K562 treated with DMSO at 1 percent for 4 hours (cell line): ENCODE measurements around the gene SYT5. TPM values are rescaled to one million over a fixed set of nuclear protein-coding genes. Genes with fewer than 3 reads are reported as not detected.

Experiments
- total RNA-seq: library from RNA; unstranded; fragments of 300-600 nt; gene quantifications from 2 replicates; pipeline ENCODE4 v1.2.3, GENCODE V29; 2022; ENCODE audit not compliant: insufficient read depth

Gene SYT5
- 9.5 and 14.2 TPM in 2 replicates for total RNA-seq

DNA sequence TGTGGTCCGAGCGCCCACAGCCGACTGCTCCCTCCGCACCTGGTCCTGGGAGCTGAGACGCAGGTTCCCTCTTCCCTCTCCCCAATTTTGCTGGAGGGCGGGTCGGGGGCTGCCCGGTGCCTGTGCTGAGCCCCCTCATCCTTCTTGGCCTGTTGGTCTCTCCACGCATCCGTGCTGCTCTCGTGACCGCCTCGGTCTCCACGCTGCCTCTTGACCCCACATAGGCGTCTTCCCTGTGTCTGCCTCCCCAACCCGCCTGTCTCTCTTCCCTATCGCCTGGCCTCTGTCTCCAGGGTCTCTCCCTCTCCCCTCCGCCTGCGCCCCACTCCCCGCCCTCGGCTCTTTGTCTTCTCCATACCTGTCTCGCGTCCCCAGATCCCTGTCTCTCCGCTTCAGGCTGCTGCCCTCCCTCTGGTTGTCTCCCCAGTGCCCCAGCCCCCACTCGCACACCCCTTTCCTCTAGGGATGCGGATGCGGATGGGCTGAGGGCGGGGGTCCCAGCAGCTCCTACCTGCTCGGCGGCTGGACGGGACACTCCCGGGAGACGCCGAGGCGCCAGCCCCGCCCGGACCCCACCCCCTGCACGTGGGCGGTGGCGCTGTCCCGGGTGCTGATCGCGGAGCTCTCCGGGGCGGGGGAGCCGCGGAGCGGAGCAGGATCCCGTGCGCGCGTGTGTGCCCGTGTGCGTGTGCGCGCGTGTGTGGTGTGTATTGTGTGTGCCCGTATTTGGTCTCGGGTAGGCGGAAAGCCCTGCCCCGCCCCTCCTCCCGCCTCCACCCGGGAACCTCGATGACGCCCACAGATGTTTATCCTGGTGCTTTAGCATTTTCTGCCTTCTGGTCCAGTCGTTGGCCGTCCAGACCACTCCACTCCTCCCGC lies at the start of gene SYT5:
Gene SYT5, minus strand, starts transcription at position 684 of the 879 bp plus-strand sequence. CDS start 1,248 bp downstream, outside the sequence.

DNA sequence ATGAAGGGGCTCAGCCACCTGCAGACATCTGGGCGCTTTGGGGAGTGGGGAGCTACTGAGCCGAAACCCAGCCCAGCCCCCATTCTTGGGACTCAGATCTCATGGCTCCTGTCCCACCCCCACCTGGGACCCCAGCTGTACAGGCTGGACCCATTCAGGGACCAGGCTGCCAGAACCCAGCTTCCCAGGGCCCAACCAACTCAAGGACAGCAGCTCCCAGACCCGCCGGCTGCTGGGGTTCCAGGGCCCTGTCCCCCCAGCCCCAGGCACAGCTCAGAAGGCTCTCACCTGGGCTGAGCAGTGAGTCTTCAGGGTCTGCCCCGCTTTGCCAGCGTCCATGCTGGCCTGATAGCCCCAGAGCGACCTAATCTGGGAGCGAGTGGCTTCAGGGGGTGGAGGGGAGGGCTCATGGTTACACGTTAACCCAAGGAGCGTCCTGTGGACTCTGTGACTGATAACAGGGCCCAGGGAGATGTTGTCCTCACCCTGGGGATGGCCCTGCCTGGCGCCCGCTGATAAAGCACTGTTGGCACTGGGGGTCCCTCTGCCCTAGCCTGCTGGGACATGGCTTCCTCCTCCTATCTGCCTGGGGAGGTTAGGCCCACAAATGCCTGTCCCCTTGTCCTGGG lies 48.4 kb upstream of the SYT5 start, which contains the start of gene TMEM86B:
Gene TMEM86B, minus strand, starts transcription at position 361 of the 629 bp plus-strand sequence. Its CDS starts 22 bp downstream, at position 339.

DNA sequence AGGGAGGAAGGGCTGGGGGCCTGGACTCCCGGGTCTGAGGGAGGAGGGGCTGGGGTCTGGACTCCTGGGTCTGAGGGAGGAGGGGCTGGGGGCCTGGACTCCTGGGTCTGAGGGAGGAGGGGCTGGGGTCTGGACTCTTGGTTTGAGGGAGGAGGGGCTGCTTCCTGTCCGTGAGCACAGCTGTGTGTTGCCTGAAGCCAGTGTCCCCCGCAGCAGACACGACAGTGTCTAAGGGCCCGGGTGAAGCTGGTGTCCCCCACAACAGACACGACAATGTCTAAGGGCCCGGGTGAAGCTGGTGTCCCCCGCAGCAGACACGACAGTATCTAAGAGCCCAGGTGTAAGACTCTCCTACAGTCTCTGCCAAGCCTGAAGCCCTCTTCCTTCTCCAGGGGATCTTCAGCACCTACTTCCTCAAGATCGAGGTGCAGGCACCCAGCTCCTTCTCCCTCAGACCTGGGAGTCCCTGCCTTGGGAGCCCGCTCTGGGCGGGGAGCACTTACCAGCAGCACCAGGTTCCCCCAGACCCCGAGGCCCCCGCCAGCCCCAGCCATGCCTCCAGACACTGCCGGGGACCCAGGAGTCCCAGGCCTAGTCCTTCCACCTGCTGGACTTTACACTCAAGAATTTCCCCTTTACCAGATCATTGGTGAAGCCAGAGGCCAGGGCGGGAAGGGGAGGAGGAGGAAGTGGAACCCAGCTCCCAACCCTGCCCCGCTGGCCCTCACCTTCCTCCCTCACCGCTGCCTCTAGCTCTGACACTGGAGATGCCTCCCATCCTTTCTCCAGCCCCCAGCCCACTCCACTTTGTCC lies 29.0 kb upstream of the SYT5 start, which contains the start of gene PTPRH:
Gene PTPRH, minus strand, starts transcription at position 622 of the 813 bp plus-strand sequence. Its CDS starts 68 bp downstream, at position 554.

DNA sequence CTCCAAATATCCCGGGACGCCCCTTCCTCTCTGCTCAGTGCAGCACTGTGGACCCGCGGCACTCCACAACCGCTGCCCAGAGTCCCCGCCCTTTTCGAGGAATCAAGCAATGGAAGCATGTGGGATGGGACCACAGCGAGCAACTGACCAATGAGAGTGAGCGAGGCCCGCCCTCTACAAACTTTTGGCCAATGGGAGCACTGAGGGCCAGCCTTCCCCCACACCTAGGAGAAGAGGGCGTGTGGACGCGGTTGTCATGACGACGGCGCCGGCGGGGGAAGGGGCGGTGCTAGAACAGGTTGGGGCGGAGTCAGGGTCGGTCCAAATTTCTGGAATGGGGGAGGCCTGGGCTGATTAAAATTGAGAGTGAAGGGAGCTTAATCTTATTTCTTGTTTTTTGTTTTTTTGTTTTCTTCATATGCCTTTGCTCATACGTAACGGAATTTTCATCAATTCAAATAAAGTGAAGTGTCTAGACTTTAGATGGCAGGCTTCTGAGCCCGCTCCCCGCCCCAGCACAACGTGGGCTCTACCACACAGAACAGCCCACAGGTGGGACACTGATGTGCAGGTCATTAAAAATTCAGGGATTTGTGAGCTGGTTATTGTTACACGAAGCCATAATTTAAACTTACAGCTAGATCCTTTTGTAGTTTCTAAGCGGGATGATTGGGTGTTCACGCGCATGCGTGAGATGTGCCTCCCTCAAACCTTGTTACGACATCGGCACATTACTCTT lies 13.4 kb downstream of the SYT5 start, which contains the start of gene DNAAF3:
Gene DNAAF3, minus strand, starts transcription at position 84 of the 739 bp plus-strand sequence. CDS start 200 bp downstream, outside the sequence.

DNA sequence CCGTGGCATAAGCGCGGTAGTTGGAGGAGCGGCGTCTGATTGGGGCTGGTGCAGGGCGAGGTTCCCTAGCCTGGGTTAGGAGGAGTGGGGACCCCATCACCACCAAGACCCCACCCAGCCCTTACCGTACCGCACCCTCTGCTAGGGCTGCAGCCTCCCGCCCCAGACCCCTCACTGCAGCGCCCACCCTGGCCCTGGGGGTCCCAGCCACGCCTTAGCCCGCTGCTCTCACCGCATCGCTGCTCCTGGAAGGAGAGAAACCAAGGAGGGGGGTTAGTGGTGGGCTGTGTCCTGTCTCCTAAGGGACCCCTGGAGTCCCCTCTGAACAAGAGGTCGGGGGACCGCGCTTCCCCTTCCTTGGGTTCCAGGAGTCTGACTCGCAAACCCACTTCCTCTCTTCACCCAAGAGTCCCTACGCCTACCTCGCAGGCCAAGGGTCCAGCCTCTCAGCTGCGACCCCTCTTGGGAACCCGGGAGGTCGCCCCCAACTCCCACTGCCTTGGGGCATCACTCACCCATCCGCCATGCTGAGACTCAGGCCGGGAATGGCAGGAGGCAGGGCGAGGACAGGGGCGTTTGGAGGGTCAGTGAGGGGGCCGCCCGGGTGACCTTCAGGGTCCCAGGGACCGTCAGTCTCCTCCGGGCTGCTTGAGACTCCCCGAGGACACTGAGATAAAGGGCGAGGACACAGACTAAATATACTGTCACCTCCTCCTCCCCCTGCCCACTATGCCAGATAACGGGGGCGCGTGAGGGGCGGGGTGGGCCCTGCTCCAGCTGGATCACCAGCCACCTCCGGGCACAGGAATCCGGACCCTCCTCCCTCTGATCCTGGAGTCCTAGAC lies 22.8 kb downstream of the SYT5 start, which contains the start of gene TNNI3:
Gene TNNI3, minus strand, starts transcription at position 669 of the 845 bp plus-strand sequence. Its CDS starts 143 bp downstream, at position 526.

DNA sequence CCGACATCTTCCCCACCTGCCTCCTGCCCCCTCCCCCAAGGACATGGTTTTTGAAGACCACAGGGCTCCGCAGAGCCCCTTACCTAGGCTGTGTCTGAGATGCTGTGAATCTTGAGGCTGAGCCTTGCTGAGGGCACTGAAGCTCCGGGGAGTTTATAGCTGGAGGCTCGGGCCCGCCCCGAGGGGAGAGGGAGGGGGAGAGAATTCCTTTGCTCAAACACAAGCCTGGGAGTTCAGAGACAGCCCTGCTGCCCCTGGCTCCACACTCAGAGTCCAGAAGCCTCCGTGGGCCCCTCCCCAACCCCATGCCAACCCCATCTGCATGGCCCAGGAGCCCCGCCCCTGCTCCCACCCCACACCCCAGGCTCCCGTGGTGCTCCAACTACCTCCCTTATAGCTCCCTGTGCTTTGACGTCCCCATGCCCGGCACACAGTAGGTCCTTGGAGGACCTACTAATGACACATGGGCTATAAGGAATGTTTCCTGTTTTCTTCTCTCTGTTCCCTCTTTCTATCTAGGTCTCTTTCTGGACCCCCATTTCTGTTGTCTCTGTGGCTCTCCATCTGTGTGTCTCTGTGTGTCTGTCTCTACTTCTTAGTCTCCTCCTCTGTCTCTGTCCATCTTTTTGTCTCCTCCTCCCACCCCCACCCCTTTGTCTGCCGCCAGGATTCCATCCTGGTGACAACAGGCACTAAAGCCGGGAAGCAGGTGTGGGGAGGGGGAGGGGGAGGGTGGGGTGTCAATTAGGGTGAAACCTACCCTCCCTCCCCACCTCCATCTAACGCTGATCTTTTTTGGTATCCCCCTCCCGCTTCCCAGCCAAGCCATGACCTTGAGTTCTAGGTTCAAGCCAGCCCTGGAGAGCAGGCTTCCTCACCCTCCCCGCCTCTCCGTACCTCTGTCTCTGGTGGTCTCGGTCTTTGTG lies 30.7 kb downstream of the SYT5 start, which contains the start of gene TNNT1:
Gene TNNT1, minus strand, starts transcription at position 129 of the 926 bp plus-strand sequence. CDS start 2,049 bp downstream, outside the sequence.

Other genes with a start within 250 kb of the SYT5 start
- gene NLRP7, start 232.8 kb downstream of the SYT5 start, total RNA-seq = not detected in 2 replicates
- gene NLRP2, start 213.9 kb downstream of the SYT5 start, total RNA-seq = 17.2 and 20.6 TPM in 2 replicates
- gene GP6, start 142.0 kb downstream of the SYT5 start, total RNA-seq = 3.2 and 3.7 TPM in 2 replicates
- 14.3 and 19.2 TPM in 2 replicates for gene RDH13, start 117.1 kb downstream of the SYT5 start, total RNA-seq
- gene EPS8L1, start 104.4 kb downstream of the SYT5 start, total RNA-seq = 14.1 and 24.9 TPM in 2 replicates
- gene PPP1R12C, start 62.7 kb downstream of the SYT5 start, total RNA-seq = 85.4 and 89.7 TPM in 2 replicates
- gene TNNT1, start 31.1 kb downstream of the SYT5 start, total RNA-seq = 408 and 534 TPM in 2 replicates
- gene TNNI3, start 22.6 kb downstream of the SYT5 start, total RNA-seq = 74.4 and 78.1 TPM in 2 replicates
- 9.7 and 13.7 TPM in 2 replicates for gene DNAAF3, start 13.7 kb downstream of the SYT5 start, total RNA-seq
- 26.3 and 28.5 TPM in 2 replicates for gene PTPRH, start 29.2 kb upstream of the SYT5 start, total RNA-seq
- 11.8 and 17.7 TPM in 2 replicates for gene TMEM86B, start 48.5 kb upstream of the SYT5 start, total RNA-seq
- gene PPP6R1, start 78.7 kb upstream of the SYT5 start, total RNA-seq = 73.9 and 88.4 TPM in 2 replicates
- gene HSPBP1, start 99.8 kb upstream of the SYT5 start, total RNA-seq = 76.5 and 95.1 TPM in 2 replicates
- 7.6 and 8.4 TPM in 2 replicates for gene BRSK1, start 103.7 kb upstream of the SYT5 start, total RNA-seq
- gene TMEM150B, start 145.1 kb upstream of the SYT5 start, total RNA-seq = 2.3 and 6.6 TPM in 2 replicates
- gene KMT5C, start 159.6 kb upstream of the SYT5 start, total RNA-seq = 36.4 and 43.8 TPM in 2 replicates
- 0.33 TPM in 1 of 2 replicates, not detected in the other for gene COX6B2, start 174.4 kb upstream of the SYT5 start, total RNA-seq
- gene GARIN5B, start 183.0 kb upstream of the SYT5 start, total RNA-seq = not detected in 2 replicates
- gene IL11, start 190.2 kb upstream of the SYT5 start, total RNA-seq = not detected in 2 replicates
- not detected in 2 replicates for gene TMEM190, start 196.5 kb upstream of the SYT5 start, total RNA-seq
- gene TMEM238, start 204.0 kb upstream of the SYT5 start, total RNA-seq = 6.7 and 8.7 TPM in 2 replicates
- gene RPL28, start 205.6 kb upstream of the SYT5 start, total RNA-seq = 3,550 and 3,674 TPM in 2 replicates
- 377 and 436 TPM in 2 replicates for gene UBE2S, start 227.5 kb upstream of the SYT5 start, total RNA-seq